GM12864 (cell line): ENCODE data around the gene SNRNP25.
"Not testable (repeated sequence)": the region's sequence is repeated elsewhere in the genome, so short reads cannot be mapped to it uniquely, and the experiment has no call there.

ENCODE experiments used
- DNase-seq: peaks from one replicate; pipeline ENCODE4 v3.0.0-alpha.2; 2011; ENCODE audit warnings: low read depth
- H3K4me3 ChIP-seq: 2 replicates; pipeline ENCODE4 v1.5.1; 2011; ENCODE audit warnings: mild to moderate bottlenecking, low read depth, low read length, control low read depth
- CTCF ChIP-seq: IDR thresholded peaks from 2 replicates; pipeline ENCODE4 v1.5.1; 2011; ENCODE audit warnings: low read depth, mild to moderate bottlenecking, moderate library complexity, low read length, control low read depth, inconsistent platforms; ENCODE audit errors: missing control alignments

Gene SNRNP25

GRCh38 chr16:53346-54236 is at the start of gene SNRNP25, which contains the start of gene POLR3K:
TSS of gene SNRNP25 (plus strand) at chr16:53828. CDS start at chr16:54017, 189 bp downstream.
TSS of gene POLR3K (minus strand) at chr16:53608. CDS start at chr16:53586, 22 bp downstream.
- peak; percentile 93 for DNase-seq
- peak within 1 kb of the TSS; percentile 96 for H3K4me3 ChIP-seq
- TF ChIP-seq CTCF: no peak

DNA sequence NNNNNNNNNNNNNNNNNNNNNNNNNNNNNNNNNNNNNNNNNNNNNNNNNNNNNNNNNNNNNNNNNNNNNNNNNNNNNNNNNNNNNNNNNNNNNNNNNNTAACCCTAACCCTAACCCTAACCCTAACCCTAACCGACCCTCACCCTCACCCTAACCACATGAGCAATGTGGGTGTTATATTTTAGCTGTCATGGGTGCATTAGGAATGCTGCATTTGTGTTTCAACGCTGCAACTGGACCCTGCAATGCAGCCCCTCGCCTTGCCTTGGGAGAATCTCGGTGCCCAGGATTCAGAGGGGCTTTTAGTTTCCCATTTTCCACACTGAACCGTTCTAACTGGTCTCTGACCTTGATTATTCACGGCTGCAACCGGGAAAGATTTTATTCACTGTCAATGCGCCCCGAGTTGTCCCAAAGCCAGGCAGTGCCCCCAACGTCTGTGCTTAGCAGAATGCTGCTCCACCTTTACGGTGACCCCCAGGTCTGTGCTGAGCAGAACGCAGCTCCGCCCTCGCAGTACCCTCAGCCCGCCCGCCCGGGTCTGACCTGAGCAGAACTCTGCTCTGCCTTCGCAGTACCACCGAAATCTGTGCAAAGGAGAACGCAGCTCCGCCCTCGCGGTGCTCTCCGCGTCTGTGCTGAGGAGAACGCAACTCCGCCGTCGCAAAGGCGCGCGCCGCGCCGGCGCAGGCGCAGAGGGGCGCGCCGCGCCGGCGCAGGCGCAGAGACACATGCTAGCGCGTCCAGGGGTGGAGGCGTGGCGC is 43.5 kb upstream of the SNRNP25 start:
- DNase-seq: no peak
- TF ChIP-seq CTCF: no peak
- no peak overlapping the region for H3K4me3 ChIP-seq

GRCh38 chr16:10772-11171 is 42.9 kb upstream of the SNRNP25 start:
- TF ChIP-seq CTCF: peak; percentile 55
- H3K4me3 ChIP-seq, DNase-seq: not testable (repeated sequence)

DNA sequence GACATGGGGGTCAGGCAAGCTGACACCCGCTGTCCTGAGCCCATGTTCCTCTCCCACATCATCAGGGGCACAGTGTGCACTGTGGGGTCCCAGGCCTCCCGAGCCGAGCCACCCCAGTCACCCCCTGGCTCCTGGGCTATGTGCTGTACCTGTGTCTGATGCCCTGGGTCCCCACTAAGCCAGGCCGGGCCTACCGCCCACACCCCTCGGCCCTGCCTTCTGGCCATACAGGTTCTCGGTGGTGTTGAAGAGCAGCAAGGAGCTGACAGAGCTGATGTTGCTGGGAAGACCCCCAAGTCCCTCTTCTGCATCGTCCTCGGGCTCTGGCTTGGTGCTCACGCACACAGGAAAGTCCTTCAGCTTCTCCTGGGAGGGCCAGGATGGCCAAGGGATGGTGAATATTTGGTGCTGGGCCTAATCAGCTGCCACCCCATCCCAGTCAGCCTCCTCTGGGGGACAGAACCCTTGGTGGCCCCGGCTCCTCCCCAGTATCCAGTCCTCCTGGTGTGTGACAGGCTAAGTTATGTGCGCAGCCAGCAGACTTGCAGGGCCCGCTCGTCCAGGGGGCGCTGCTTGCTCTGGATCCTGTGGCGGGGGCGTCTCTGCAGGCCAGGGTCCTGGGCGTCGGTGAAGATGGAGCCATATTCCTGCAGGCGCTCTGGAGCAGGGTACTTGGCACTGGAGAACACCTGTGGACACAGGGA is 36.4 kb upstream of the SNRNP25 start:
- DNase-seq, H3K4me3 ChIP-seq: not testable (repeated sequence)

DNA sequence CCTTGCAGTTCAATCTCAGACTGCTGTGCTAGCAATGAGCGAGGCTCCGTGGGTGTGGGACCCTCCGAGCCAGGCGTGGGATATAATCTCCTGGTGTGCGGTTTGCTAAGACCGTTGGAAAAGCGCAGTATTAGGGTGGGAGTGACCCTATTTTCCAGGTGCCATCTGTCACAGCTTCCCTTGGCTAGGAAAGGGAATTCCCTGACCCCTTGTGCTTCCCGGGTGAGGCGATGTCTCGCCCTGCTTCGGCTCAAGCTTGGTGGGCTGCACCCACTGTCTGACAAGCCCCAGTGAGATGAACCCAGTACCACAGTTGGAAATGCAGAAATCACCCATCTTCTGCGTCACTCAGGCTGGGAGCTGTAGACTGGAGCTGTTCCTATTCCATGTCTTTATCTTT is 32.7 kb upstream of the SNRNP25 start:
- not testable (repeated sequence) for H3K4me3 ChIP-seq, DNase-seq

DNA sequence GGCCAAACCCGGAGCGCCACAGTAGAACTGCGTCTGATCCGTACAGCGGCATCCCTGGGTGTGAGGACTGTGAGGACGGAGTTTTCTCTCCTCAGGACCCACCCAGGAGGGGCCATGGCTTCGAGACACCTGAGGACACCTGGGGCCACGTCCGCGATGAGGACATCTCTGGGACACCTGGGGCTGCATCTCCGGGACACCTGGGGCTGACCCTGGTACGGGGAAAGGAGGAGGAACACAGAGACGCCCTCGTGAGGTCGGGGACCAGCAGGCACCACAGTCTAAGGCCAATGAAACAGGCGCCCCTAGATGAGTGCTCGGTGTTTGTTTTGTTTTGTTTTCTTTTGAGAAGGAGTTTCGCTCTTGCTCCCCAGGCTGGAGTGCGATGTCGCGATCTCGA is 29.5 kb upstream of the SNRNP25 start:
- not testable (repeated sequence) for DNase-seq, H3K4me3 ChIP-seq

GRCh38 chr16:25926-26348 is 27.7 kb upstream of the SNRNP25 start:
- DNase-seq, H3K4me3 ChIP-seq: not testable (repeated sequence)

DNA sequence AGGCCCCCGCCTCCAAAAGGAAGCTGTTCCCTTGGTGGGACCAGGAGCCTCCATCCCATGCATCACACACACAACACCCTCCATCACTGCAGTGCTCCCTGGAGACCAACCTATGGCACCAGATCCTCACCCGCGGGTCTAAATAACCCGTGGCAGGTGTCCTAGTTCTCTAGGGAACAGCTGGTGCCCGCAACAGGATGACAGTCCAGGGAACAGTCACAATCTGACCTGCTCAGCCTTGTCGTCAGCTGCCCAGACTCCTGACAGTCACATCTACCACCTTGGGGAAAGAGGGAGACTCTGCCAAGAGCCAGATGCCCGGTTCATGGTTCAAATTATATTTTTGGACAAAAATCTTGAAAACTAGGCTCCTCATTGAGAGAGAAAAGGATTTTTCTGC is 23.0 kb upstream of the SNRNP25 start:
- not testable (repeated sequence) for H3K4me3 ChIP-seq, DNase-seq

DNA sequence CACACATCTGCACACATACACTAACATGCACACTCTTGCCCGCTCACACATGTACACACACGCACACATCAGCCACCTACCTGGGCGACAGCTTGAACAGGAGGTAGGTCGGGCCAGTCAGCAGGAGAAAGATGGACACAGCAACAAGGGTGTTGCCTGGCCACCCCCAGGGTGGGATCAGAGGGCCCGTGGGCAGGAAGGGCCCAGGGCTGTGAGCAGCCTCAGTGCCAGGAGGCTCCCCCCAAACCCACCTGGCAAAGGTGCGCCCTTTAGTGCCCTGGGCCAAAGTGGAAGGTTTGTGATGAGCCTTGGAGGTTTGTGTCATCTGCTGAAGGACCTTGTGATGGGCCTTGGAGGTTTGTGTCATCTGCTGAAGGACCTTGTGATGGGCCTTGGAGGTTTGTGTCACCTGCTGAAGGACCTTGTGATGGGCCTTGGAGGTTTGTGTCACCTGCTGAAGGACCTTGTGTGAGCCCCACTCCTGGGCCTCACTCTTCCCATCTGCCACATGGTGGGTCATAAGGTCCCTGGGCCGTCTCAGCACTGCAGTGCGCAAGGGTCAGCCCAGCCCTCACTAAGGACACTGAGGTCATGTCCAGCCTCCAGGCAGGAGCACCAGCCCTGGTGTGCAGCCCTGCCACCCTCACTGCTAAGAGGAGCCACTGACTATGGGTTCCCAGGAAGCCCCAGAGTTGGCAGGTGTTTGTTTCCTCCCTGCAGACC is 20.3 kb upstream of the SNRNP25 start:
- H3K4me3 ChIP-seq, DNase-seq: not testable (repeated sequence)
